ENCODE results near the gene GALT.
A peak's percentile ranks its signal among the peaks of the same experiment; 100 is the strongest.

The GALT gene

DNA sequence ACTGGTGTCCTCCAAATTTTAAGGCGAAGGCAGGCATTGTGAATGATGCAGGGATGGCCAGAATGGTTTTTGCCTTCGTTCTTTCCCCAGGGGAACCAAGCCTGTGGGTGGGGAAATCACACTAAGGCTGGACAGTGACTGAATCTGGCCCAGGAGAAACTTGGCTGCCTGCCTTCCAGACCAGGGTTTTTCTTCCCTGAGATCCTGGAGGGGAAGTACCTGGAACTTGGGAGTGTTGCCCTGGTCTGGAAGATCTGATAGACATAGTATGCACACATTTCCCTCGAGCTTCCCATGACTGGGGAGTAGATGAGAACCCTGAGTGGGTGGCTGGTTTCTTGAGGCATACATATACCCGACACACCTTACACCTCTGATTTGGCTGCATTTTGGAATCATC is 4.8 kb downstream of the GALT start:
- Histone ChIP-seq H3K27me3 (ENCODE audit: control insufficient read depth in 1 of 2, insufficient read depth in 2 of 2, low read length in 2 of 2) (no peaks in the 10 kb centered on the region), H3K27ac (ENCODE audit: low read depth, low read length) (peak overlapping the region; percentile 80), H3K36me3 (ENCODE audit: control insufficient read depth in 1 of 2, insufficient read depth in 2 of 2, low read length in 2 of 2) (peaks cover 17 to 28% of the 10 kb centered on the region in 2 donors), H3K4me3 (ENCODE audit: low read depth in 1 of 2, low read length in 2 of 2) (peak overlapping the region; percentile 37 to 66), H3K9me3 (ENCODE audit: control insufficient read depth in 1 of 2, low read length in 2 of 2) (no peaks in the 10 kb centered on the region), H3K4me1 (ENCODE audit: control insufficient read depth in 1 of 2, insufficient read depth in 2 of 2, low read length in 2 of 2) (peaks cover 45 to 51% of the 10 kb centered on the region in 2 donors), H3K9ac (ENCODE audit: low read depth in 1 of 2, low read length in 2 of 2) (peak overlapping the region; percentile 36 to 49)

DNA sequence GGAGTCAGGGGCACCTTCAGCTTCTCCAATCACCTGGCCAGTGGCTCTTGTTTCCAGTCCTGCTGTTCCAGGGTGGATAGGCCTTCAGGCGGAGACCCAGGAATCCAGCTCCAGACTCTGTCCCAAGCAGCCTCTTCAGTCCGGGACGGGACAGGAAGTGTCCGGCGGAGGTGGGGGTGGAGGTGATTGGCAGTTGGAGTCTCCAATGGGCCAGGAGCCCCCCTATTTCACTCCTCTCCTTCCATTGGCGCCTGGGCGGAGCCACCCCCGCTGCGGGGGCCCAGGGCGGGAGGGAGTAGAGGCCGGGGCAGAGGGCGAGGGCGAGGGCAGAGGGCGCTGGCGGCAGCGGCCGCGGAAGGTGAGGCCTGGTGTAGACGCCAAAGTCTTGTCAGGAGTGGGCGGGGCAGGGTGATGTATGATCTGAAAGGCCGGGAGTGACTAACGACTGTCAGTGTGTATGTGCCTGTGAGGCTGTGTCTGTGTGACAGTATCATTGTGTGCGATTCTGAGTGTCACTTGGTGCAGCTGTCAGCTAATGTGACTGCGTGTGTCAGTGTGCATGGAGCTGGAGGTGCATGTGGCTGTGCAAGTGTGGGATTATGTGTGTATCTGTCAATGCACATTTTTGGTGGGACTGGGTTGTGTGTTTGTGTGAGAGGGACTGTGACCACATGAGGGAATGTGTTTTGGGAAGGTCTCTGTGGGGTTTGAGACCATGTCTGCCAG is 5.6 kb downstream of the GALT start, which contains the start of gene IL11RA:
IL11RA (plus strand) TSS at position 310 of the 726 bp plus-strand sequence. CDS start 3,033 bp downstream, outside the sequence.
- Histone ChIP-seq H3K4me1 (ENCODE audit: control insufficient read depth in 1 of 2, insufficient read depth in 2 of 2, low read length in 2 of 2) (peaks cover 44 to 45% of the 10 kb centered on the region in 2 donors), H3K4me3 (ENCODE audit: low read depth in 1 of 2, low read length in 2 of 2) (peak within 1 kb of the TSS; percentile 65 to 66), H3K27ac (ENCODE audit: low read depth, low read length) (peak within 1 kb of the TSS; percentile 80), H3K27me3 (ENCODE audit: control insufficient read depth in 1 of 2, insufficient read depth in 2 of 2, low read length in 2 of 2) (no peaks in the 10 kb centered on the region), H3K9ac (ENCODE audit: low read depth in 1 of 2, low read length in 2 of 2) (peak within 1 kb of the TSS; percentile 45 to 49), H3K36me3 (ENCODE audit: control insufficient read depth in 1 of 2, insufficient read depth in 2 of 2, low read length in 2 of 2) (peaks cover 17 to 28% of the 10 kb centered on the region in 2 donors), H3K9me3 (ENCODE audit: control insufficient read depth in 1 of 2, low read length in 2 of 2) (no peaks in the 10 kb centered on the region)

DNA sequence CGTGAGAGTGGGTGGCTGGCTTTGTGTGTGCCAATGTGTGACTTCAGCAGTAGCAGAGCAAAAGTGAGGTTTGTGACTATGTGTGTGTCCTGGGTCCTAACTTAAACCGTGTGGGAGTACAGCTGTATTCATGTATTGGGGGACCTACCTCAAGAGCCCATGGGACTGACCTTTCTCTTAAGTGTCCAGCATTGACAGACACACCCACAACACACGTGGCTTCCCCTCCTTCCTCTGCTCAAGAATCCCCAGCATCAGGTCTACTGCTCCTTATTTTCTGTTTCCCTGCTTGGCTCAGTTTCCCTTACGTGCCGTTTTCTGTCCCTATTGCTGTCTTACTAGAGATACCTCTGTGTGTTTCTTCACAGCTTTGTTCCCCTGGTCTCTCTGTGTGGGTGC is 6.1 kb downstream of the GALT start:
- peaks cover 17 to 28% of the 10 kb centered on the region in 2 donors for H3K36me3 ChIP-seq (ENCODE audit: control insufficient read depth in 1 of 2, insufficient read depth in 2 of 2, low read length in 2 of 2)
- H3K27me3 ChIP-seq (ENCODE audit: control insufficient read depth in 1 of 2, insufficient read depth in 2 of 2, low read length in 2 of 2) = no peaks in the 10 kb centered on the region
- H3K27ac ChIP-seq (ENCODE audit: low read depth, low read length) = peak overlapping the region; percentile 80
- no peaks in the 10 kb centered on the region for H3K9me3 ChIP-seq (ENCODE audit: control insufficient read depth in 1 of 2, low read length in 2 of 2)
- peaks cover 38 to 39% of the 10 kb centered on the region in 2 donors for H3K4me1 ChIP-seq (ENCODE audit: control insufficient read depth in 1 of 2, insufficient read depth in 2 of 2, low read length in 2 of 2)
- H3K4me3 ChIP-seq (ENCODE audit: low read depth in 1 of 2, low read length in 2 of 2) = peak overlapping the region; percentile 65 to 66
- peak overlapping the region in 1 of 2 donors; percentile 45 for H3K9ac ChIP-seq (ENCODE audit: low read depth in 1 of 2, low read length in 2 of 2)

DNA sequence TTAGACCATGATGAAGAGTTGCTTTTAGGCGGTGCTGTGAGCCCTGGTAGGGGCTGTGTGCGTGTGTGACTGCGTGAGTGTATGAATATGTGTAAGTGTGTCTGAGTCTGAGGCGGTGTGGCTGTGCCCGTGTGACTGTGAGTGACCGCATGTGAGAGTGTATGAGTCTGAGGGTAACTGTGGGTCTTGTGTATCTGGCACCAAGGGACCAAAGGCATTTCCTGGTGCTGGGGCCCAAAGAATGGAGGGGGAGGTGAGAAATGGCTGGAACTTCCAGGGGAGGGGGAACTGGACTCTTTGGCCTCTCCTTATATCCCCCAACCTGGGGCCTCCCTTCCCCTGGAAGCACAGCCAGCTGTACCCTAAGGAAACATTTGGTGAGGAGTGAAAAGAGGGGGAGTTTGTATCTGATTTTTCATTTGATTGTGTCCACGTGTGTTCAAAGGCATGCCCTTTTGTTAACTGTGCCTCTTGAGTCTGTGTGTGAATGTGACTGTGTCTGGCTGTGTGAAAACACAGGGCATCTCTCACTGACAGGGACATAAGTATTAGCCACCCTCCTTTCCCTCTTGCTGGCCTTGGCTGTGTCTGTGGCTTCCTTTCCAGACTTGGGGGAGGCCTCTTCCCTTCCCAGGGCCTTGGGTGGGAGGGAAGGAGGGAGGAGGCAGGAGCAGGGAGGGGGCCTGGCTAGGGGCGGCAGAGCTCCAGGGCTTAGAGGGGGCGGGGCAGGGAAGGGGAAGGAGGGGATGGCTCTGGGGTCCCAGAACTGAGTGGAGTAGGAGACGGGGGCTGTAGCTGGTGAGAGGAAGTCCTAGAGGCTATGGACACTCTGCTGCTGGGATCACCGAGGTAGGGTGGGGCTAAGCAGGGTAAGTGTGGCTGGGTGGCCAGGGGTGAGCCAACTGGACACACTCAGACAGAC is 6.9 kb downstream of the GALT start:
- Histone ChIP-seq H3K27ac (ENCODE audit: low read depth, low read length) (no peak overlapping the region), H3K36me3 (ENCODE audit: control insufficient read depth in 1 of 2, insufficient read depth in 2 of 2, low read length in 2 of 2) (peaks cover 13 to 24% of the 10 kb centered on the region in 2 donors), H3K4me3 (ENCODE audit: low read depth in 1 of 2, low read length in 2 of 2) (peak overlapping the region in 1 of 2 donors; percentile 10), H3K4me1 (ENCODE audit: control insufficient read depth in 1 of 2, insufficient read depth in 2 of 2, low read length in 2 of 2) (peaks cover 31 to 32% of the 10 kb centered on the region in 2 donors), H3K9me3 (ENCODE audit: control insufficient read depth in 1 of 2, low read length in 2 of 2) (no peaks in the 10 kb centered on the region), H3K9ac (ENCODE audit: low read depth in 1 of 2, low read length in 2 of 2) (peak overlapping the region in 1 of 2 donors; percentile 45), H3K27me3 (ENCODE audit: control insufficient read depth in 1 of 2, insufficient read depth in 2 of 2, low read length in 2 of 2) (no peaks in the 10 kb centered on the region)

DNA sequence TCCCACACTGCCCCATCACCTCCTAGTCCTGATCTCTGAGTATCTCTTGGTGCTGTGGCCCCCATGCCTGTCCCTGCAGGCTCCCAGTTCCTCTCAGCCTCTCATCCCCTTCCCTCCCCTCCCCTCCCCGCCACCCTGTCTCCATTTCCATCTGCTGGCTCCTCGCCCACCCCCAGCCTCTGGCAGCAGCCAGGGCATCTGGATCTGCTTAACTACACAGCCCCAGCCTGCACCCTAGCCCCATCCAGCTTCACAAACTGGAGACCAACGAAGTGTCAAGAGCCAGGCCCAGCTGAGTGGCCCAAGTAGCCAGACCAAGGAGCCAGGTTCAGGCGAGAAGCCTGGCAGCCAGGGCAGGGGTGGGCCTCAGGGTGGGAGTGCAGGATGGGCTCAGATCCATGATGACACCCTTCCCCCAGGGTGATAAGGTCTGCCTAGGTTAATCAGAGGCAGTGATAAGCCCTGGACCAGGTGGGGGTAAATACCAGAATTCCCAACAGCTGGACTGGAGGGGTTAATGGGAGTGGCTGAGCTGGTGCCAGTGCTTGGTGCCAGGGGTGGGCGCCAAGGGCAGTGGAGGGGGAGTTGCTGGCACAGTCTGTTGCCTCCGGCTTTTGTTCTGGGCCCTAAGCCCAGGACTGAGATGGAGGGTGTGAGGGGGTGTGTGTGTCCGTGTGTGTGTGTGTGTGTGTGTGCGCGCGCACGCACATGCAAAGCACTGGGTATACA is 8.0 kb downstream of the GALT start:
- Histone ChIP-seq H3K27ac (ENCODE audit: low read depth, low read length) (no peak overlapping the region), H3K27me3 (ENCODE audit: control insufficient read depth in 1 of 2, insufficient read depth in 2 of 2, low read length in 2 of 2) (no peaks in the 10 kb centered on the region), H3K4me3 (ENCODE audit: low read depth in 1 of 2, low read length in 2 of 2) (no peak overlapping the region), H3K9ac (ENCODE audit: low read depth in 1 of 2, low read length in 2 of 2) (no peak overlapping the region), H3K36me3 (ENCODE audit: control insufficient read depth in 1 of 2, insufficient read depth in 2 of 2, low read length in 2 of 2) (peaks cover 2 to 13% of the 10 kb centered on the region in 2 donors), H3K4me1 (ENCODE audit: control insufficient read depth in 1 of 2, insufficient read depth in 2 of 2, low read length in 2 of 2) (peaks cover 31 to 35% of the 10 kb centered on the region in 2 donors), H3K9me3 (ENCODE audit: control insufficient read depth in 1 of 2, low read length in 2 of 2) (no peaks in the 10 kb centered on the region)

DNA sequence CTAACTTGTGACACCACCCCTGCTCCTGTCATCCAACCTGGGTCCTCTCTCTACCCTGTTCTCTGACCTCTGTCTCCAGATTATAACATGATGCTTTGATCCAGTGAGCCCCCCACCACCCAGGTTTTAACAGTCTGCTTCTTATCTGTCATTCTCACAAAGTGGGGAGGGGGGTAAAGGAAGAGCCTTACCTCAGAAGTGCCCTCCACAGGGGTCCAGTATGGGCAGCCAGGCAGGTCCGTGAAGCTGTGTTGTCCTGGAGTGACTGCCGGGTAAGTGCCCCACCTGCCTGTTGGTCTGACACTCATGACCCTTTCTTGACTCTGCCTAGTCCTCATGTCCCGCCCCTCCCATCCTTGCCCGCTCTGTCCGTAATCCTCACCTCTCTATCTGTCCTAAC is 8.9 kb downstream of the GALT start:
- Histone ChIP-seq H3K9me3 (ENCODE audit: control insufficient read depth in 1 of 2, low read length in 2 of 2) (no peaks in the 10 kb centered on the region), H3K27me3 (ENCODE audit: control insufficient read depth in 1 of 2, insufficient read depth in 2 of 2, low read length in 2 of 2) (no peaks in the 10 kb centered on the region), H3K4me1 (ENCODE audit: control insufficient read depth in 1 of 2, insufficient read depth in 2 of 2, low read length in 2 of 2) (peaks cover 36 to 44% of the 10 kb centered on the region in 2 donors), H3K4me3 (ENCODE audit: low read depth in 1 of 2, low read length in 2 of 2) (no peak overlapping the region), H3K27ac (ENCODE audit: low read depth, low read length) (no peak overlapping the region), H3K36me3 (ENCODE audit: control insufficient read depth in 1 of 2, insufficient read depth in 2 of 2, low read length in 2 of 2) (peaks cover 0 to 4% of the 10 kb centered on the region in 2 donors), H3K9ac (ENCODE audit: low read depth in 1 of 2, low read length in 2 of 2) (no peak overlapping the region)

DNA sequence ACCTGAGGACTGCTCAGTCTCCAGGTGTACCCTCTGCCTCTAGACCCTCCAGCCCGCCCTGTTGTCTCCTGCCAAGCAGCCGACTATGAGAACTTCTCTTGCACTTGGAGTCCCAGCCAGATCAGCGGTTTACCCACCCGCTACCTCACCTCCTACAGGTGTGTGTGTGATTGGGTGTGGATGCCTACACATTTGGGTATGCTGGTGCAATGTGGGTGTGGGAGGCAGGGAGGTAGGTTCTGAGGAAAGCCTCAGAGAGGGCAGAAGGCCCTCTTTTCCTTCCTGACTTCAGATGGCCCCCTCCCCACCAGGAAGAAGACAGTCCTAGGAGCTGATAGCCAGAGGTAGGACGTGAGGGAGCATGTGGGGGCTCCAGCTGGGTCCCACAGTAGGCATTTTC is 10.5 kb downstream of the GALT start:
- no peak overlapping the region for H3K9ac ChIP-seq (ENCODE audit: low read depth in 1 of 2, low read length in 2 of 2)
- H3K36me3 ChIP-seq (ENCODE audit: control insufficient read depth in 1 of 2, insufficient read depth in 2 of 2, low read length in 2 of 2) = no peaks in the 10 kb centered on the region
- no peak overlapping the region for H3K4me3 ChIP-seq (ENCODE audit: low read depth in 1 of 2, low read length in 2 of 2)
- peaks cover 25 to 34% of the 10 kb centered on the region in 2 donors for H3K4me1 ChIP-seq (ENCODE audit: control insufficient read depth in 1 of 2, insufficient read depth in 2 of 2, low read length in 2 of 2)
- H3K27me3 ChIP-seq (ENCODE audit: control insufficient read depth in 1 of 2, insufficient read depth in 2 of 2, low read length in 2 of 2) = no peaks in the 10 kb centered on the region
- no peaks in the 10 kb centered on the region for H3K9me3 ChIP-seq (ENCODE audit: control insufficient read depth in 1 of 2, low read length in 2 of 2)
- no peak overlapping the region for H3K27ac ChIP-seq (ENCODE audit: low read depth, low read length)

- Histone ChIP-seq H3K4me1 (ENCODE audit: control insufficient read depth in 1 of 2, insufficient read depth in 2 of 2, low read length in 2 of 2) (peaks cover 12 to 19% of the 10 kb centered on the region in 2 donors), H3K36me3 (ENCODE audit: control insufficient read depth in 1 of 2, insufficient read depth in 2 of 2, low read length in 2 of 2) (no peaks in the 10 kb centered on the region), H3K27ac (ENCODE audit: low read depth, low read length) (no peak overlapping the region), H3K4me3 (ENCODE audit: low read depth in 1 of 2, low read length in 2 of 2) (no peak overlapping the region), H3K9ac (ENCODE audit: low read depth in 1 of 2, low read length in 2 of 2) (no peak overlapping the region), H3K27me3 (ENCODE audit: control insufficient read depth in 1 of 2, insufficient read depth in 2 of 2, low read length in 2 of 2) (no peaks in the 10 kb centered on the region), H3K9me3 (ENCODE audit: control insufficient read depth in 1 of 2, low read length in 2 of 2) (no peaks in the 10 kb centered on the region)
These were observed 12.0 kb downstream of the GALT start for GRCh38 chr9:34658461-34658860.

GRCh38 chr9:34659592-34660253 is 13.2 kb downstream of the GALT start:
- no peaks in the 10 kb centered on the region for H3K36me3 ChIP-seq (ENCODE audit: control insufficient read depth in 1 of 2, insufficient read depth in 2 of 2, low read length in 2 of 2)

More at GRCh38 chr9:34659592-34660253, 13.2 kb downstream of the GALT start:
- H3K27me3 ChIP-seq (ENCODE audit: control insufficient read depth in 1 of 2, insufficient read depth in 2 of 2, low read length in 2 of 2) = no peaks in the 10 kb centered on the region
- H3K4me3 ChIP-seq (ENCODE audit: low read depth in 1 of 2, low read length in 2 of 2) = no peak overlapping the region
- H3K9ac ChIP-seq (ENCODE audit: low read depth in 1 of 2, low read length in 2 of 2) = no peak overlapping the region
- no peaks in the 10 kb centered on the region for H3K9me3 ChIP-seq (ENCODE audit: control insufficient read depth in 1 of 2, low read length in 2 of 2)
- H3K4me1 ChIP-seq (ENCODE audit: control insufficient read depth in 1 of 2, insufficient read depth in 2 of 2, low read length in 2 of 2) = peaks cover 18 to 23% of the 10 kb centered on the region in 2 donors
- no peak overlapping the region for H3K27ac ChIP-seq (ENCODE audit: low read depth, low read length)
